ENCODE data around the gene SDSL. TPM values are rescaled to one million over a fixed set of nuclear protein-coding genes. Genes with fewer than 3 reads are reported as not detected.

SDSL gene
- total RNA-seq, 2 experiments from 2014 or later, result not detected

DNA sequence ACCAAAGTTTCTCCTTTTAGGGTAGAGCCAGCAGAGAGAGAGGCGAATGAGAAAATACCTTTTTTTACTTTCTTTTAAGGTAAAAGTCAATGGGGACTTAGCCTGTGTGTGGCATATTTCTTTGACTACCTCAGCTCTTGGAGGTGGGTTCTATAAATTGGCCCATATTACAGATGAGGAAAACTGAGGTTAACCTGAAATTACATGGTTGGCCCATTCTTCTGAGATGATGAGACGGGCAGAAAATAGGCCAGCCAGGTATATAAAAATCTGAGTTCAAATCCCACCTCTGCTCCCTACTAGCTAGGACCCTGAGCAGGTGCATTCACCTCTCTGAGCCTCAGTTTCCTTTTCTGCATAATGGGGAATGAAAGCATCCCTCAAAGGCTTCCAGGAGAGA lies 27.1 kb downstream of the SDSL start:
- Histone ChIP-seq H3K9me2 (ENCODE audit: insufficient read depth, low read length) (no peaks in the 10 kb centered on the region), H4K20me1 (ENCODE audit: insufficient read depth, low read length) (no peaks in the 10 kb centered on the region), H3K4me3 (ENCODE audit: low read depth, low read length, poor library complexity, severe bottlenecking) (no peak overlapping the region), H3K27ac (ENCODE audit: low read depth, low read length, poor library complexity, severe bottlenecking) (no peak overlapping the region), H3K79me2 (ENCODE audit: insufficient read depth, low read depth, low read length) (no peaks in the 10 kb centered on the region), H2AFZ (ENCODE audit: low read length) (no peak overlapping the region), H3K4me1 (ENCODE audit: insufficient read depth, low read length, poor library complexity, severe bottlenecking) (peaks cover 22% of the 10 kb centered on the region), H3K36me3 (ENCODE audit: insufficient read depth, low read length) (no peaks in the 10 kb centered on the region), H3K4me2 (ENCODE audit: low read length) (no peak overlapping the region), H3K9me3 (ENCODE audit: low read length) (no peaks in the 10 kb centered on the region)
- POLR2A ChIA-PET, result no interaction called here
- BruUV-seq (replicated peaks), result no TSS peak
- no peak for DNase-seq (ENCODE audit: low spot score)
- intact Hi-C loops (cut with micrococcal nuclease; ENCODE audit: unreplicated experiment), result no loop called here
- TF ChIP-seq EZH2phosphoT487 (IDR thresholded peaks at IDR 0.05; ENCODE audit: borderline replicate concordance, low read depth, low read length), result no peak
- TF ChIP-seq, protein P1, sequence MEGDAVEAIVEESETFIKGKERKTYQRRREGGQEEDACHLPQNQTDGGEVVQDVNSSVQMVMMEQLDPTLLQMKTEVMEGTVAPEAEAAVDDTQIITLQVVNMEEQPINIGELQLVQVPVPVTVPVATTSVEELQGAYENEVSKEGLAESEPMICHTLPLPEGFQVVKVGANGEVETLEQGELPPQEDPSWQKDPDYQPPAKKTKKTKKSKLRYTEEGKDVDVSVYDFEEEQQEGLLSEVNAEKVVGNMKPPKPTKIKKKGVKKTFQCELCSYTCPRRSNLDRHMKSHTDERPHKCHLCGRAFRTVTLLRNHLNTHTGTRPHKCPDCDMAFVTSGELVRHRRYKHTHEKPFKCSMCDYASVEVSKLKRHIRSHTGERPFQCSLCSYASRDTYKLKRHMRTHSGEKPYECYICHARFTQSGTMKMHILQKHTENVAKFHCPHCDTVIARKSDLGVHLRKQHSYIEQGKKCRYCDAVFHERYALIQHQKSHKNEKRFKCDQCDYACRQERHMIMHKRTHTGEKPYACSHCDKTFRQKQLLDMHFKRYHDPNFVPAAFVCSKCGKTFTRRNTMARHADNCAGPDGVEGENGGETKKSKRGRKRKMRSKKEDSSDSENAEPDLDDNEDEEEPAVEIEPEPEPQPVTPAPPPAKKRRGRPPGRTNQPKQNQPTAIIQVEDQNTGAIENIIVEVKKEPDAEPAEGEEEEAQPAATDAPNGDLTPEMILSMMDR (conservative IDR thresholded peaks at IDR 0.05; ENCODE audit: low read length), result no peak
- CTCF ChIA-PET (ENCODE audit: unreplicated experiment), result no interaction called here

DNA sequence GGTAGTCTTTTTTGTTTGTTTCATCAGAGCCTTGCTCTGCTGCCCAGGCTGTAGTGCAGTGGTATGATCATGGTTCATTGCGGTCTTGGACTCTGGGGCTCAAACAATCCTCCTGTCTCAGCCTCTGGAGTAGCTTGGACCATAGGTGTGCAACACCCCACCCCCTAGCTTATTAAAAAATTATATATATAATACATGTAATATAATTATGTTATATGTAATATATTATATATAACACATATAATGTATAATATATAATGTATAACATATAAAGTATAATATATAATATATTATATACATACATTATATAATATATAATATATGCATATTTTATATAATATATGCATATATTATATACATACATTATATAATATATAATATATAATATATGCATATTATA lies 27.7 kb downstream of the SDSL start:
- Histone ChIP-seq H3K27ac (ENCODE audit: low read depth, low read length, poor library complexity, severe bottlenecking) (no peak overlapping the region), H3K9me2 (ENCODE audit: insufficient read depth, low read length) (no peaks in the 10 kb centered on the region), H3K4me1 (ENCODE audit: insufficient read depth, low read length, poor library complexity, severe bottlenecking) (peaks cover 22% of the 10 kb centered on the region), H3K4me2 (ENCODE audit: low read length) (no peak overlapping the region), H3K9me3 (ENCODE audit: low read length) (no peaks in the 10 kb centered on the region), H4K20me1 (ENCODE audit: insufficient read depth, low read length) (no peaks in the 10 kb centered on the region), H3K4me3 (ENCODE audit: low read depth, low read length, poor library complexity, severe bottlenecking) (no peak overlapping the region), H3K79me2 (ENCODE audit: insufficient read depth, low read depth, low read length) (no peaks in the 10 kb centered on the region), H2AFZ (ENCODE audit: low read length) (no peak overlapping the region), H3K36me3 (ENCODE audit: insufficient read depth, low read length) (no peaks in the 10 kb centered on the region)
- POLR2A ChIA-PET, result no interaction called here
- TF ChIP-seq, protein P1 (conservative IDR thresholded peaks at IDR 0.05; ENCODE audit: low read length), result no peak
- TF ChIP-seq EZH2phosphoT487 (IDR thresholded peaks at IDR 0.05; ENCODE audit: borderline replicate concordance, low read depth, low read length), result no peak
- no TSS peak for BruUV-seq (replicated peaks)
- DNase-seq (ENCODE audit: low spot score), result no peak
- CTCF ChIA-PET (ENCODE audit: unreplicated experiment), result no interaction called here
- intact Hi-C loops (cut with micrococcal nuclease; ENCODE audit: unreplicated experiment), result no loop called here

DNA sequence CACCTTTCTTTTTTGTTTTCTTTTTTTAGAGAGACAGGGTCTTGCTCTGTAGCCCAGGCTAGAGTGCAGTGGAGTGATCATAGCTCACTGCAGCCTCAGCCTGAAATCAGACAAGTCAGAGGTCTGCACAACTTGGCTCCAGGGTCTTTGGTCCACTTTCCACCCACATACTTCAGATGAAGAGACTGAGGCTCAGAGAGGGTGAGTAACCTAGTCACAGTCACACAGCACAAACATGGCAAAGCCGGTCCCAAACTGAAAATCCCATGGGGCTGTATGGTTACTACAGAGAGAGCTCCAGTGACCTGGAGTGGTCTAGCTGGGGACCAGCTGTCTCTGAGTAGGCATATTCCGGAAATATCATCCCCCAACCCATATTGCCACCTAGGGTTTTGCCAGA lies 30.3 kb downstream of the SDSL start:
- Histone ChIP-seq H3K9me2 (ENCODE audit: insufficient read depth, low read length) (no peaks in the 10 kb centered on the region), H3K4me2 (ENCODE audit: low read length) (no peak overlapping the region), H2AFZ (ENCODE audit: low read length) (no peak overlapping the region), H3K79me2 (ENCODE audit: insufficient read depth, low read depth, low read length) (no peaks in the 10 kb centered on the region), H3K36me3 (ENCODE audit: insufficient read depth, low read length) (no peaks in the 10 kb centered on the region), H3K9me3 (ENCODE audit: low read length) (no peaks in the 10 kb centered on the region), H4K20me1 (ENCODE audit: insufficient read depth, low read length) (no peaks in the 10 kb centered on the region), H3K4me3 (ENCODE audit: low read depth, low read length, poor library complexity, severe bottlenecking) (no peak overlapping the region), H3K4me1 (ENCODE audit: insufficient read depth, low read length, poor library complexity, severe bottlenecking) (peaks cover 38% of the 10 kb centered on the region), H3K27ac (ENCODE audit: low read depth, low read length, poor library complexity, severe bottlenecking) (no peak overlapping the region)
- ChIA-PET POLR2A (interaction anchor here (0.7 kb wide), 1 partner anchor 369 kb away, joined by 4 read pairs; no protein-coding TSS in a partner anchor), CTCF (ENCODE audit: unreplicated experiment) (interaction anchor here (0.6 kb wide), 1 partner anchor 46 kb away, joined by 4 read pairs; no protein-coding TSS in a partner anchor)
- intact Hi-C loops (cut with micrococcal nuclease; ENCODE audit: unreplicated experiment), result no loop called here
- no peak for TF ChIP-seq EZH2phosphoT487 (IDR thresholded peaks at IDR 0.05; ENCODE audit: borderline replicate concordance, low read depth, low read length)
- TF ChIP-seq, protein P1 (conservative IDR thresholded peaks at IDR 0.05; ENCODE audit: low read length), result no peak
- no TSS peak for BruUV-seq (replicated peaks)
- DNase-seq (ENCODE audit: low spot score), result no peak
